Stromal cell of bone marrow (primary cell): ENCODE measurements around the gene ARID4A.
A peak's percentile ranks its signal among the peaks of the same experiment; 100 is the strongest.
"Not testable (repeated sequence)": the region's sequence is repeated elsewhere in the genome, so short reads cannot be mapped to it uniquely, and the experiment has no call there.

Experiments
- DNase-seq: peaks from one replicate; pipeline ENCODE4 v3.0.0-alpha.2; 2012; ENCODE audit warnings: low read depth

ARID4A gene

DNA sequence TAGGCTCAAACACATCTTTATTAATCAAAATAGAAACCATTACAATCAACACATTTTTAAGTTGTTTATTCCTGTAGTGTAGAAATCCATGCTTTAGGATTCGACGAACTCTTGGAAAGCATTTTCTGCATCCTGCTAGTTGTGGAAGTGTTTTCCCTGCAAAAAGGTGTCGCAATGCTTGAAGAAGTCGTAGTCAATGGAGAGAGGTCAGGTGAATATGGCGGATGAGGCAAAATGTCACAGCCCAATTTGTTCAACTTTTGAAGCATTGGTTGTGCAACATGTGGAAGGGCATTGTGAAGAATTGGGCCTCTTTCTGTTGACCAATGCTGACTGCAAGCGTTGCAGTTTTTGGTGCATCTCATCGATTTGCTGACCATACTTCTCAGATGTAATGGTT, 4.2 kb upstream of the ARID4A start:
- no peak for DNase-seq

- no peak for DNase-seq
Observed at GRCh38 chr14:58296726-58297125, 1.6 kb upstream of the ARID4A start.

- no peak for DNase-seq
Observed at GRCh38 chr14:58297412-58297761, 968 bp upstream of the ARID4A start.

GRCh38 chr14:58297762-58298476, 436 bp upstream of the ARID4A start:
- peak; percentile 100 for DNase-seq

DNA sequence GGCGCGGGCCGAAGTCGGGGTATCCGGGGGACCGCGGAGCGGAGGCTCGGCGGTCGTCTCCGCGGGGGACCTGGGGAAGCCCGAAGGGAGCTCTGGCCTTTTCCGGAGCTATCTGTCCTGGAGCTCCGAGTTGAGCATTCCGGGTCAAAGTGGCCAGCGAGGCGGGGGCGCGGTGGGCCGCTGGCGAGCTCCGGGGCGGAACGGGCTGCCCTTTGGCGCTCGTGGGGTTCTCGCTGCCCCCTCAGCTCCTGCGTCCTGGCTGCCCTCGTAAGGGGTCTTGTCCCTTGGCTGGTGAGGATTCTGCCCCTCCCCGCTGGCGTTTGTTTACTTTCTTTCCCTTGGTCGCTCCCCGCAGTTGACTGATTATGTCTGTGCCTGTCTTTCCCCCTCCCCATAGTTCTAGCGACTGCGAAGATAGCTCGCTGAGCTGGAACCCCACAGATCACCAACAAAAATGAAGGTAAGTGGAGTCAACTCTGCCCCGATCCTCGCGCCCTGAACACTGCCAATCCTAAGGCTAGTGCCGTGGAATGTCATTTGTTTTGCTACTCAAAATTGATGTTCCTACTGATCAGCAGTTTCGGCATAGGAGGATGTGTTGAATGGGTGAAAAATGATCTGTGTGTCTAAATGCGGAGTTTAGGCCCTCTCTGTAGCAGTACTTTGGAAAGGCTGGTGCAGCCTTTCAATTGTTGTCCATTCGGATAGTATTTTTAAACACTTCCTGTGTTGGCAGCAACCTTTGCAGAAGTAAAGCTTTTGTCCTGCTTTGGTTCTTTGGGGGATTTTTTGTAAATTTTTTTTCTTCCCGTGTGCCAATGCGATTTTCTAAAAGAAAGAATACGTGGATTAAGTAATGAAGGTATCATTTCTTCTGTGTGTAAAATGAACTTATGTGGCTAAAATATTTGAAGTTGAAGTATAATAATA, 1.3 kb downstream of the ARID4A start:
- DNase-seq = no peak

- DNase-seq = no peak
Observed at GRCh38 chr14:58301416-58301815, 3.1 kb downstream of the ARID4A start.

- DNase-seq = no peak
Observed at GRCh38 chr14:58305730-58306129, 7.4 kb downstream of the ARID4A start.

GRCh38 chr14:58307597-58308316, 9.4 kb downstream of the ARID4A start:
- DNase-seq = no peak

DNA sequence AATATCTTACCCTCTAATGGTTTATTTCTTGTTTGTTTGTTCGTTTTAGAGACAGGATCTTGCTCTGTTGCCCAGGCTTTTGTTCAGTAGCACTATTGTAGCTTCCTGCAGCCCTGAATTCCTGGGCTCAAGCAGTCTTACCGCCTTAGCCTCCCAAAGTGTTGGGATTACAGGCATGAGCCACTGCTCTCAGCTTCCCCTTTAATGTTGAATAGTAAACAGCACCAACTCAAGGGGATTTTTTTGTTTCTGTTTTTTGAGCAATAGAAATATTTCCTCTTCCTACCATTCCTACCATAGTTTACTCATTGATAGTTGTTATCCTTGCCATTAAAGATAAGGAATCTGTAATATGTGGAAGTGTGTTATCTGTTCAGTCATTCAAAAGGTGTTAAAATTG, 10.7 kb downstream of the ARID4A start:
- DNase-seq = no peak

- no peak for DNase-seq
Observed at GRCh38 chr14:58313699-58314098, 15.3 kb downstream of the ARID4A start.

DNA sequence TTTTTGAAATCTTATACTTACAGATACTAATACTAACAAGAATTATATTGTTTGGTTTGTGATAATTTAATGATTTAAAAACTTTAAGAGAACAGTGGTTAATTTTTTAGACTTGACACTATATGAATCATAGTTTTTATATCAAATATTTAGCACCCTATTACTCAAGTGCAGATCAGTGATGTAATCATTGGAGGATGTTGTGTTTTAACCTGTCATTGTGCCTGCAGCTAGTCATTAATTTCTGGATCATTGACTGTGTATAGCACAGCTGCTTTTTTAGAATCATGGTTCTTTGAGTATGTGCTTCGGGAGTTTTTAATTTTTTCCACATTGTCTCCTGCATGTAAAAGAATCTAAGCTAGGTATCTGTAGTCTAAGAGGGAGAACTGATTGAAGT, 17.3 kb downstream of the ARID4A start:
- no peak for DNase-seq

- DNase-seq = no peak
Observed at GRCh38 chr14:58327019-58327418, 28.7 kb downstream of the ARID4A start.

DNA sequence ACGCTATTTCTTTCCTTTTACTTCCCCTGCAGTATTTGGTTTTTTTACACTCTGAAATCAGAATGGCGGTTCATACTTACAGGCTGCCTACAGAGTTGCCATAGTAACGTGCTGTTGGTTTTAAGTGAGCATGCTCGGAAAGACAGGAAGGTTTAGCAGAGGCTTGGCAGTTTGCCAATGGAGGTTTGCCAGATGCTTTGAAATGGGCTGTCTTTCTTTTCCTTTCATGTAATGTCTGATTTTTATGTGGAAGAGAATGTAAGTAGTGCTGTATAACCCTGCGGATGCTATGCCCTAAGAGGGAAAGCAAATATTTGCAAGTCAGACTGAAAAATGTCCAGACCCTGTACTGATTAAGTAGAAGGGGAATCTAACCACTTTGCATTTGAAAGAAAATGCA, 32.8 kb downstream of the ARID4A start:
- DNase-seq = peak; percentile 95

DNA sequence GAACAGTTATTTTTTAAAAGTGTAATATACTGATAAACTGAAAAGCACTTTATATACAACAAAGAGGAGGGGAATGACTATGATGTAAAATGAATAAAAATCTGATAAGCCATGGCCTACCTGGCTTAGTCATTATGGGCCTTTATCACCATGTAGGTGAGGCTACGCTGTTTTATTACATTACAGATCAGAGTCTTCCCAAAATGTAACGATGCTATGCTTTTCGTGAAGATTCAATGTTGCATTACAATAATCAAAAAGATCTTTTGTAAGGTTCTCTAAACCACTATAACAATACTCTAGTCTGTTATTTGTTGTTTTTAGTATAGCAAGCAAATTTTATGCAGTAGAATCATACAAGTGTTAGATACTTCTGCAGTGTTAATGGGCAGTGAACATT, 34.2 kb downstream of the ARID4A start:
- DNase-seq = no peak

DNA sequence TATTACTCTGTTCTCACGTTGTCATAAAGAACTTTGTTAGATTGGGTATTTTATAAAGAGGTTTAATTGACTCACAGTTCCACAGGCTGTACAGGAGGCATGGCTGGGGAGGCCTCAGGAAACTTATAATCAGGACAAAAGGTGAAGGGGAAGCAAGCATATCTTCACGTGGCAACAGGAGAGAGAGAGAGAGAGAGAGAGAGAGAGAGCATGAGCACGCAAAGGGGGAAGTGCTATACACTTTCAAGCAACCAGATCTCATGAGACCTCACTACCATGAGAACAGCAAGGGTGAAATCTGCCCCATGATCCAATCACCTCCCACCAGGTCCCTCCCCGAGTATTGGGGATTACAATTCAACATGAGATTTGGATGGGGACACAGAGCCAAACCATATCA, 41.3 kb downstream of the ARID4A start:
- DNase-seq = not testable (repeated sequence)

DNA sequence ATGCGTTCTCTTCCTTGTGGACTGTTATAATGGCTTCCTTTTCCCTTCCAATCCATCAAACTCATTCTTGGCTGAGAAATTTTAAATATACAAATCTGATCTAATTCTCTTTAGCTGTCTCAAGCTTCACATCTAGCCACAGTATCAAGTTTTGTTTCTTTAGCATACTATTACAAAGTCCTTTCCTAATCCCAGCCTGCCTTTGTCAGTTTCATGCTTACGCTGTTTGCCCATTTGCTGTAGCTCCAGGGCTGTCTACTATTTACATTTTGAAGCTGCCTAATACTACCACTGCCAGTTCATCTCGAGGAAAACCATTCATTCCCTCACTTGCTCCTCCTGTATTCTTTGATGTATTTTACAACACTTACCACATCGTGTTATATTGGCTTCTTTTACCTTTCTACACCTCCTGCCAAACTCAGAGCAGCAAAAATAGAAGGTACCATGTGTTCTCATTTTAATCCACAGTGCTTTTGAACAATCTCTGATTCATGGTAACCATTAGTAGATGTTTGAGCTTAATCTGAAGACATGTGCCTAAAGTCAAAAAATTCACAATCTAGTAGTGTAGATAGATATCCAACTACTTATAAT, 42.9 kb downstream of the ARID4A start:
- no peak for DNase-seq

DNA sequence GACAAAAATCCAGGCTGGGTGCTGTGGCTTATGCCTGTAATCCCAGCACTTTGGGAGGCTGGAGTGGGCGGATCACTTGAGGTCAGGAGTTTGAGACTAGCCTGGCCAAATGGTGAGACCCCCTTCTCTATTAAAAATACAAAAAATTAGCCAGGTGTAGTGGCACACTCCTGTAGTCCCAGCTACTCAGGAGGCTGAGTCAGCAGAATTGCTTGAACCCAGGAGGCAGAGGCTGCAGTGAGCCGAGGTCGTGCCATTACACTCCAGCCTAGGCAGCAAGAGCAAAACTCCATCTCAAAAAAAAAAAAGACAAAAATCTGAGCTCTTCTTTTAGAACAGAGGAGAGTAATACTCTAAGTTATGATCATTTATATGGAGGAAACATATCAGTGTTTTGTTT, 45.2 kb downstream of the ARID4A start:
- DNase-seq = not testable (repeated sequence)

DNA sequence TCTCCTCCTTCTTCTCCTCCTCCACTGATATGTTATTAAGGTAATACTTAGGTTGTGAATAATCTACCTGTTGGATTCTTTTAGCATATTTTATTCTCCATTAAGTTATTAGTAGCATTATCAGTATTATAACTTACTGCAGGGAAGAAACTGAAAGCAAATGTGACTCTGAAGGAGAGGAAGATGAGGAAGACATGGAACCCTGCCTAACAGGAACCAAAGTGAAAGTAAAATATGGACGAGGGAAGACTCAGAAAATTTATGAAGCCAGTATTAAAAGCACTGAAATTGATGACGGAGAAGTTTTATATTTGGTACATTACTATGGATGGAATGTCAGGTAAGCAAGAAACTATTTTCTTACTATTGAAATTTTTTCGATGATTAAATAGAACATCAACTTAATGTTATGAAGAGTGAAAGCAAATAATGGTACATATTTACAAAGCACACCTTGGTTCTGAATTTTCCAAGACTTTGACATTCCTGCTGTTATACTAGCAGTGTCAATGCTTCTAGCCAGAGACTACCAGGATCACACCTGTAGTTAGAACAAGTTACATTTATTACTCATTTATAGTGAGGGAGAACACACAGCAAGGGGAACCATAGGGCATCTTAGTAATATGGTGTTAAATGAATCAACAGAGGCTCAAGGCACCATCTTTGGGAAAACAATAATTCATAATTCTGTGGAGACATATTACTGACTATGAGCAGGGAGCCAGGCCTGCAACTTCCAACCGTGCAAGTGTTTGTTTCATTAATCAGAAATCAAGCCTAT, 55.4 kb downstream of the ARID4A start:
- no peak for DNase-seq

GRCh38 chr14:58354808-58355207, 56.5 kb downstream of the ARID4A start:
- DNase-seq = no peak

- DNase-seq = no peak
Observed at GRCh38 chr14:58356268-58356667, 57.9 kb downstream of the ARID4A start.

DNA sequence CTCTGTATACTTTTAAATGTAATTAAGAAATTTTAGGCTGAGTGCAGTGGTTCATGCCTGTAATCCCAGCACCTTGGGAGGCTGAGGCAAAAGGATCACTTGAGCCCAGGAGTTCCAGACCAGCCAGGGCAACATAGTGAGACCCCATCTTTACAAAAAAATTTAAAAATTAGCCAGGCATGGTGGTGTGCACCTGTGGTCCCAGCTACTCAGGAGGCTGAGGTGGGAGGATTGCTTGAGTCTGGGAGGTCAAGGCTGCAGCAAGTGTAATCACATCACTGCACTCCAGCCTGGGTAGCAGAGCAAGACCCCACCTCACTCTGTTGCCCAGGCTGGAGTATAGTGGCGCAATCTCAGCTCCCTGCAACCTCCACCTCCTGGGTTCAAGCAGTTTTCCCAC, 63.9 kb downstream of the ARID4A start:
- not testable (repeated sequence) for DNase-seq
